NT2/D1 (cell line): ENCODE results near the gene PCP4L1.

ENCODE experiments used
- SUZ12 ChIP-seq: IDR thresholded peaks from 2 replicates; pipeline ENCODE4 v1.6.1; 2011; ENCODE audit not compliant: insufficient read length, insufficient read depth; ENCODE audit errors: extremely low read depth
- YY1 ChIP-seq: IDR thresholded peaks from 2 replicates; pipeline ENCODE4 v1.6.1; 2011; ENCODE audit not compliant: insufficient read length, insufficient read depth
- ZNF274 ChIP-seq: IDR thresholded peaks from 2 replicates; pipeline ENCODE4 v1.6.1; 2011; ENCODE audit warnings: mild to moderate bottlenecking, low read depth, low read length

DNA sequence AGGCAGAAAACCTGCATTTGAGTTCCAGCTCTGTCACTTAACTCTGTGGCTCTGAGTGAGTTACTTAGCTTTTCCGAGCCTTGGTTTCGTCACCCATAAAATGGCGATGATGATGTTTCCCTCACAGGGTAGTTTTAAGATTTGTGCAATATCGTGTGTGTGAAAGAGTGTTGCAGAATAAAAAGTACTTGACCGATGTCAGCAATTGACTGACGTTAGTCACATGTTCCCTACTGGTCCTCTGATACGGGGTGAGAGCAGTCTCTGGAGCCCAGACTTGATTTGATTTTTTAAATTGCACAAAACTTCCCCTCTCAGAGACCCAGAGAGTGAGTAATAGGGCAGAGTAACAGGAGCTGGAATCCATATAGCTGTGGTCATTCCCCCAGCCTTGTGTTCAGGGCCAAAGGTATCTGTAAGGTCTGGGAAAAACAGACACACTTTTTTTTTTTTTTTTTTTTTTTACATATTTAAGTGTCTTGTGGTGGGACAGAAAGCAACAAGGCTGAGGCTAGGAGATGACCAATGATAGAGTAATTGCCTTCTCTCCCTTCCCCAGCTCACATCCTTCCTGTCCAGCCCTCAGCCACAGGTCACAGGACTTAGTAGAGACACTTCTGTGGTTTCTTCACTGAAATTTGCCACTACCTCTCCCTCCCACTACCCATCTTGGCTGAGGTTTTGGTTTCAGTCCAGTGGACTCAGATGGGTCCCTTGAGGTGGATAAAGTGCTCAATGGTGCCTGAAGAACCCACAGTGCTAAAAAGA is 41.4 kb upstream of the PCP4L1 start:
- no peak for TF ChIP-seq SUZ12
- no peak for TF ChIP-seq YY1
- no peak for TF ChIP-seq ZNF274
